GM18508 (cell line): Measurements from ENCODE around the gene PTOV1.

Experiments used
- ATAC-seq: cut with Tn5 transposase; IDR thresholded peaks from one replicate; pipeline ENCODE4 v1.9.1; 2021; ENCODE audit warnings: moderate number of reproducible peaks; ENCODE audit not compliant: insufficient read depth, unreplicated experiment

The PTOV1 gene

DNA sequence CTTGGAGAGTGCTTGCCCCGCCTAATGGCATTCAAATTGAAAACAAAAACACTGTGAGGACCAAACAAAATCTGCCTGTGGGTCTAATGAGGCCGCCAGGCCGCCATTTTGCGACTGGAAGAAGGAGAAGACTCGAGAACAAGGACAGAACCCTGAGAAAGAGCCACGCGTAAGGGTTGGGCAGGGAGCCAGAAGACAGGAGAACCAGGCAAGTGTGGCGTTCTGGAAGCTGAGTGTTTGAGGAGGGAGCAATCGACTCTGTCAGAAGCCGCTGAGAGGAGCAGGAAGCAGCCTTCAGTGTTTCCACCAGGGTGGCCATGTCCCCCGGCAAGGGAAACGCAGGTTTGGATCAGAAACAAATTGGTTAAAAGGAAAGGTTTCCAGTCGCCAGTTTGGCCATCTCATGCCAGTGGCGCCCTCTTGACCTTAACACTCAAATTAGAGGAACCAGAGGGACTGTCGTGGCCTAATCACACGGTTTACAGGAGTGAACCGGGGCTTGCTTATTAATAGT is 10.2 kb upstream of the PTOV1 start:
- no peak for ATAC-seq

DNA sequence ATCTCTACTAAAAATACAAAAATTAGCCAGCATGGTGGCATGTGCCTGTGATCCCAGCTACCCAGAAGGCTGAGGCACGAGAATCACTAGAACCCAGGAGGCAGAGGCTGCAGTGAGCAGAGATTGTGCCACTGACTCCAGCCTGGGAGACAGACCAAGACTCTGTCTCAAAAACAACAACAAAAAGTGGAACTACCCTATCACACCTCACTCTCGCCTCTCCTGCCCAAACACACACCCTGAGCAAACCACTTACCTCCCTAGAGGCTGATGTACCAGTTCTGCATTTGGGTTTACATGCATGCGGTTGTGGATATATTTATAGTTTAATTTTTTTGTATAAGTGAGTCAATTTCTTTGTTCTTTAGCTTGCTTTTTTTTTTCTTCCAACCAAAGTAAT is 7.7 kb upstream of the PTOV1 start:
- ATAC-seq, result no peak

DNA sequence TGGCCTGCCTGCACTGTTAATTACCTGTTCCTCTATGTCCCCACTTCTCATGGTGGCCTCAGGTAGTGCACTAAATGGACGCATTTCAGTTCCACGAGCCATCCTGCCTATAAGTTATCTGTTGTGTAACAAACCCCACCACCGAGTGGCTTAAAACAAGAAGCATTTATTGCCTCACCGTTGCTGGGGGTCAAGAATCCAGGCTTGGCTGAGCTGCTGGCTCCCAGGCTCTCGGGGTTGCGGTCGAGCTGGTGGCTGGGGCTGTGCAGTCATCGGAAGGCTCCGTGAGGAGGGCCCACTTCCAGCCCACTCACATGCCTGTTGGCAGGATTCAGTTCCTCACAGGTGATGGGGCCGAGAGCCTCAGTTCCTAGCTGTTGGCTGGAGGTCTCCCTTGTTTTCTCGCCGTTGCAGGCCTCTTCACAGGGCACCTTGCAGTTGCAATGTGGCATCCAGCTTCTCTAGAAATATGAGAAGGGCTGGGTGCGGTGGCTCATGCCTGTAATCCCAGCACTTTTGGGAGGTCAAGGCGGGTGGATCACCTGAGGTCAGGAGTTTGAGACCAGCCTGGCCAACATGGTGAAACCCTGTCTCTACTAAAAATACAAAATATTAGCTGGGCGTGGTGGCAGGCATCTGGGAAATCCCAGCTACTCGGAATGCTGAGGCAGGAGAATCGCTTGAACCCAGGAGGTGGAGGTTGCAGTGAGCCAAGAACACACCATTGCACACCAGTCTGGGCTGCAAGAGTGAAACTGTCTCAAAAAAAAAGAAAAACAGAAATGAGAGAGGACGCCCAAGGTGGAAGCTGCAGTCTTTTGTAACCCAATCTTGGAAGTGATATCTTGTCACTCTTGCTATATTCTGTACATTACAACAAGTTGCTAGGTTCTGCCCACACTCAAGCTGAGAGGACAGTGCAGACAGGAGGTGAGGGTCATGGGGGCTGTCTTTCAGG is 6.5 kb upstream of the PTOV1 start:
- ATAC-seq, result no peak

DNA sequence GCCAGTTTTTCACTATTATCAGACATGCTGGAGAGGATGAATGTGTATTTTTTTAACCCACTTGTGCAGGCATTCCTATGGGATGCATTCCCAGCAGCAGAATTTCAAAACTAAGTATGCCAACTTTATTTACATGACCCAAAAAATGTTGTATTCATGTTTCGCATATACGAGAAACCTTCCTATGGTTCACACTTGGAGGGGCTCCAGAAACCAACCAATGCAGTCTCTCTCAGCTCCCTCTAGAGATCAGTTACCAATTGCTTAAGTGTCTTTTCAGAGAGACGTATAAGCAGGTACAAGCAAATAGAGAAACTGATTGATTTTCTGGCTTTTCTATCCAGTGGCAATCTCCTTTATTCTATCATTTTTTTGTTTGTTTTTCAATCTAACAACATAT is 5.5 kb upstream of the PTOV1 start:
- ATAC-seq, result no peak

DNA sequence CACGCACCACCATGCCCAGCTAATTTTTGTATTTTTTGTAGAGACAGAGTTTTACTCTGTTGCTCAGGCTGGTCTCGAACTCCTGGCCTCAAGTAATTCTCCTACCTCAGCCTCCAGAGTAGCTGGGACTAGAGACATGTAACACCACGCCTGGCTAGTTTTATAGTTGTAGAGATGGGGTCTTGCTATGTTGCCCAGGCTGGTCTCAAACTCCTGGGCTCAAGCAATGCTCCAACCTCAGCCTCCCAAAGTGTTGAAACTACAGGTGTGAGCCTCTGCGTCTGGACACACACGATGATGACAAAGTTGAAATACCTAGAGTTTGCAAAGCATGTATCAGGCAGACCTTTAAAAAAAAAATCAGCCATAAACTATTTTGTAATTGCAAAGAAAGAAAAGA is 4.6 kb upstream of the PTOV1 start:
- ATAC-seq, result no peak

DNA sequence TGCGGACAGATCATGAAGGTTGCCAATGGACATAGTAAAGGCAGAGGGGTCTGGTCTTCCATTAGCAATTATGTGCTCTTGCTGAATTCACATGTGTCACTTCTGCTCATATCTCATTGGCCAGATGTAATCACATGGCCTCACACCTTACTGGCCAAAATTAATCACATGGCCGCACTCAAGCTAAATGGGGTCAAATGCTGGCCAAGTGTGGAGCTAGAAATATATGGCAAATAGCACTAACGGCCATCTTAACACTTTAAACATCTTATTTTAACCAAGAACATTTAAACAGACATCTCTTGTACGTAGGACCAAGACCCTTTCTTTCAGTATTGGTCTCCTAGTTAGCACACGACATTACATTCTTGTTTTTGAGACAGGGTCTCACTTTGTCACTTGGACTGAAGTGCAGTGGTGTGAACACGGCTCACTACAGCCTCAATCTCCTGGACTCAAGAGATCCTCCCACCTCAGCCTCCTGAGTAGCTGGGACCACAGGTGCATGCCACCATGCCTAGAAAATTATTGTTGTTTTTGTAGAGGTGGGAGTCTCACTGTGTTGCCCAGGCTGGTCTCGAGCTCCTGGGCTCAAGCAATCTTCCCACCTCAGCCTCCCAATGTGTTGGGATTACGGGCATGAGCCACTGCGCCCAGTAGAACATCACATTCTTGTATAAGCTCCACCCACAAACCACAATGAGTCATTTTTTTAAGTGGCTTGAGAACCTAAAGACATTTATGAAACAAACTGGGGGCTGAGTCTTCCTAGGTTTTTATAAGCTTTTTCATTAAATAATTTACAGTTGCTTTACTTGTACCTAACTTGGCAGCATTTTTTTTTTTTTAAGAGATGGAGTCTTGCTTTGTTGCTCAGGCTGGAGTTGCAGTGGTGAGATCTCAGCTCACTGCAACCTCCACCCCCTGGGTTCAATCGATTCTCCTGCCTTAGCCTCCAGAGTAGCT is 2.9 kb upstream of the PTOV1 start:
- ATAC-seq, result no peak

DNA sequence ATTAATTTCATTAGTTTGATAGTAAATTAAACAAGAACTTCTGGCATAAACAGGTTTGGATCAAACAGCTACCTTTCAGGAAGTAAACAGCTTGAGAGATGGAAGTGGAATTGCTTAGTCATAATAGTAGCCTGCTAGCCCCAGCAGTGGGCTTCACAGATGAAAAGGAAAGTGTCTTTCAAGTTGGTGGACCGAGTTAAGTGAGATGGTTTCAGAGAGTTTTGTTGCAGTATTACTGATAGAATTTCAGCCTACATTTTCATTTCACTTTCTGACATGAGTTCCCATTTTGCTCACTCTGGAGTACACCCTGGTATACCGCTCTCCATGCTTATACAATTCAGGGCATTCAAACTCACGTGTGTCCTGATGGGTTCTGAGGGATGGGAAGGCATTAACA is 2.0 kb upstream of the PTOV1 start:
- ATAC-seq, result no peak

DNA sequence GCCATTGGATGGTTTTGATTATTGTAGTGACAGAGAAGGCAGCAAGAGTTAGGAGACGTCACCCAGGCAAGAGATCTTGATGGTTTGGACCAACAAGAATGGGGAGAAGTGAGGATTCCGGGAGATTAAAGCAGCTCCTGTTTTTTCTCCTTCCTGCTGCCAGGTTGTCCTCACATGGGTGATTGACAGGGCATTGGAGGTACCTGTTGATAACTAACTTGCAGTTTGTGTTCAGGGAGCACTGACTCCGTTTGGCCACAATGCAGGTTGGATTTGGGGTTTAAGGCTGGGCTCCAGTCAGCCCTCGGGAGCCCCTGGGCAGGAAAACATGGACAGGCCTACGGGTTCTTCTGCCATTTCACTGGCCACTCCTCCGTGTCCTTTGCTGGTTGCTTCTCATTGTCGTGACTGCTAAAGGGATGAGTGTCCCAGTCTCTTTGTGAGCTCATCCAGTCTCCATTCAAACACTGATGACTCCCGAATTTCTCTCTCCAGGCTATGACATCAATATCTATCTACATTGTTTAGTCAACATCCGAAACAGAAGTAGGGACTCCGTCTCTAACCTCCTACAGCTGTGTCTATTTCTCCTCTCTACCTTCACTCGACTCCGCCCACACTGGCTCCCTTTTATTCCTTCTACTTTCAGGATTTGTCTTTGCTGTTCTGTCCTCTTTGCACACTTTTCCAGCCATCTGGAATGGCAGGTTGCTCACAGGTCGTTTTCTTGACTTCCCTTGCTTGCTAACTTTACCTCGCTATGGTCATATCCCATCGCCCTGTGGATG is 1.3 kb upstream of the PTOV1 start:
- ATAC-seq, result no peak

DNA sequence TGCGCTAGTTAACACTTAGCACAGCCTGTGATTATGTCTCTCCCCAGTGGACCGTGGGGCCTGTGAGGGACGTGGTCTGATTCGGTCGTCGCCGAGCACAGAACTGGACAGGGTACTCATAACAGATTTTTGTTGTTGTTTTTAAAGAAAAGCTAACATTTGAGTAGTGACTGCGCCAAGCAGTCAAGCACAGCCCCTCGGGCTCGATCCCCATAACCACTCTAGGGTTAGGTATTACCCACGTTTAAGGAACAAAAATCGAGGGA is 805 bp upstream of the PTOV1 start:
- no peak for ATAC-seq

DNA sequence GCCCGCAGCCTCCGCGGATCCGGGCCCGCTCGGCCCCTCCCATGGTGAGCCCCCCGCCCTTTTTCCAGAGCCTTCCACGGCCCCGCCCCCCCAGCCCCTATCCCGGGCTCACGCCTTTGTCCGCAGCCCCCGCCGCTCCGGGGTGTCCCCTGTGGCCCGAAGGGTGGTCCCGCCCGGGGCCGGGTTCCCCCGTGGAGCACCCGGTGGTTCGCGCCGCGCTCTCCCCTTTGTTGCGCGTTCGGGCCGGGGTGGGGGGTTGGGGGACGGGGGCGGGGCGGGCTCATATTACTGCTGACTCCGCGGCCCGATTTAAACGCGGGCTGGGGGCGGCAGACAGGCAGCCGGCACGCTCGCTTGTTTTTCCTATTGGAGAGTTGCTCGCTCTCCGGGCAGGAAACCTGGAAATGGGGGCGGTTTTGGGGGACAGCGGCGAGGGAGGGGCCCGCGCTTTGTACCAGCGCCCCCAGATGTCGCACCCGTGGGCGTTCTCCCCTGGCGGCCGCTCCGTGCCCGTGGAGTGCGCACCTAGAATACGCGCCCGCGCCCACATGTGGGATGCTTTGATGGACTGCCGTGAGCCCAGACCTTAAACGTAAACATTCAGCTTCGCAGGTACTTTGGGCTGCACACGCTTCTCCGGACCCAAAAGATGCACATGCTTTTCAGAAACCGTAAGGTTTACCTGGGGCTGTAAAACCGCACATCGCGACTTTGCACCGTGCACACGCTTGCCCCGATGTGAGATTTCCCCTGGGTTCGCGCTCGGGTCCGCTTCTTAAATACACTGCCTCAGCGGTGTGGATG is 699 bp downstream of the PTOV1 start:
- no peak for ATAC-seq

DNA sequence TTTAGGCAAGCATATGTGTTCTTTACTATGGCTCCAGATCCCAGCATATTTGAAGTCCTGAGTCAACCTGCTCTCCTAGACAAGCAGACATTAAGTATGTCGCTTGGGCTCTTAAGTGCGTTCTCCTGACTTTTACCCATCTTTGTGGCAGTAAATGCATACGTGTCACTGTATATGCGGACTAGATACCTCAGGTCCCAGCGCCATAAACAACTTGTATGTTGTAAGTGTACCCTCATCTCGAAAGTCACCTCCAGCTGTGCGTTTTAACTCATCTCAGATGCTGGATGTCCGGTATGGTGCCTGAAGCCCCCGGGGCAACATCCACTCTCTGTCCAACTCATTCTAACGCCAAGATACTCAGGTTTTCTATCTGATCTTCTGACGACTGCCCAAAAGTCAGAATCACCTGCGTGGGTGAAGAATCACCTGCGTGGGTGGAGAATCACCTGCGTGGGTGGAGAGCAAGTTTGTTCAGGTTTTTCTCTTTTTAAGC is 1.7 kb downstream of the PTOV1 start:
- ATAC-seq, result no peak

DNA sequence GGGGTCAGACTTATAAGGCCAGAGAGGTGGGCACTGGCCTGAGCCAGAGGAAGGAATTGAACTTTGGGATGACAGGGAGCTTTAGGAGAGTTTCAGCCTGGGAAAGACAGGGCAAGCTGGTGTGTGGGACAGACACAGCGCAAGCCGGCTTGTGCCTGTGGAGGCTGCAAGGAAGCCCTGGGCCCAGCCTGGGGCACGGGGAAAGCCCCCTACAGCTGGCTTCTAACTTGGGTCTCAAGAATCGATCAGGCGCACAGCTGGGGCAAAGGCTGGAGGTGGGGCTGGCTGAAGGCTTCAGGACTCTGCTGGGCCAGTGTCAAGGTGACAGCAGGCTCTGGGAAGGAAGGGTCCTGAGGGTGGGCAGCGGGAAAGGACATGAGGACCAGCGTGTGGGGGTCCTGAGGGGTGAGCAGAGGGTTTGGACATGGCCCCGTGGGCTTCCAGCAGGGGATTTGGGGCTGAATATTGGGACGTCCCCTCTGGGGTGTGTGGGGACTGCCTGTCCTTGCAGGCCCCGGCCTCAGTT is 3.0 kb downstream of the PTOV1 start:
- no peak for ATAC-seq

DNA sequence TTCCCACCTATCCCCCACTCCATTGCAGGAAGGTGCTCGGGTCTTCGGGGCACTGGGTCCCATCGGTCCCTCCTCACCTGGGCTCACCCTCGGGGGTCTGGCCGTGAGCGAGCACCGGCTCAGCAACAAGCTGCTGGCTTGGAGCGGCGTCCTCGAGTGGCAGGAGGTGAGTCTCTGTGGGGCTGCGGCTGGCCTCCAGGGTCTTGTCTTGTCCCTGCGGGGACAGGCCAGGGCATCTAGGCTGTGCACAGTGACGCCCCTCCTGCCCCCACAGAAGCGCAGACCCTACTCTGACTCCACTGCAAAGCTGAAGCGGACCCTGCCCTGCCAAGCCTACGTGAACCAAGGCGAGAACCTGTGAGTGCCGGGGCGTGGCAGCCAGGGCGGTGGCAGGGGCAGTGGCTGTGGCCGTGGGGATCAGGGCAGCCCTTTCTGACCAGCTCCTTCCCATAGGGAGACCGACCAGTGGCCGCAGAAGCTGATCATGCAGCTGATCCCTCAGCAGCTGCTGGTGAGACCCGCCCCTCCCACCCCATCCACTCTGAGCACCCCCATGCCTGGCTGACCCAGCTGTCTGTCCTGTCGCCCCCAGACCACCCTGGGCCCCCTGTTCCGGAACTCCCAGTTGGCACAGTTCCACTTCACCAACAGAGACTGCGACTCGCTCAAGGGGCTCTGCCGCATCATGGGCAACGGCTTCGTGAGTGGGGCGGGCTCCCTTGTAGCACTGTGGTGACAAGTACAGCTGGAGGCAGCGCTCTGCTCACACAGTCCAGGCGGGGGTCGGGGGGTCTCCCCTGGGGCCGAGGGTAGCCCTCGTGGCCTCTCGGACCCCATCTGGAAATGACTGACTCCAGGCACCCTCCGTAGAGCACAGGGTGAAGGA is 3.7 kb downstream of the PTOV1 start:
- no peak for ATAC-seq

DNA sequence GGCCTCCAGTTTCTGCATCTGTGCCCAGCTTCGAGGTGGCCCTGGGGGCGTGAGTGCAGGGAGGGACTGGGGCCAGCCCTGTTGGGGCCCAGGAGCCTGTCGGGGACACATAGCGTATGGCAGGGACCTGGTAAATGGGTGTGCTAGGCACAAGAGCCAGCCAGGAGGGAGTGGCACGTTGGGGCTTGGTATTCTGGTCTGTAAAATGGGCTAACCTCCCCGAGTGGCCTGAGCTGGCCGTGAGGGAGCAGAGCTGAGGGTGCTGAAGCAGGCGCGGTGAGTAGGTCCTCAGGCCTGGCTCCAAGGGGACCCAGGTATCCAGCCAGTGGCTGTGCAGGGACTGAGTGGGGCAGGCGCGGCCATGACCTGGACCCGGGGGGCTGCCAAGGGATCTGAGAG is 4.3 kb downstream of the PTOV1 start:
- ATAC-seq, result no peak

DNA sequence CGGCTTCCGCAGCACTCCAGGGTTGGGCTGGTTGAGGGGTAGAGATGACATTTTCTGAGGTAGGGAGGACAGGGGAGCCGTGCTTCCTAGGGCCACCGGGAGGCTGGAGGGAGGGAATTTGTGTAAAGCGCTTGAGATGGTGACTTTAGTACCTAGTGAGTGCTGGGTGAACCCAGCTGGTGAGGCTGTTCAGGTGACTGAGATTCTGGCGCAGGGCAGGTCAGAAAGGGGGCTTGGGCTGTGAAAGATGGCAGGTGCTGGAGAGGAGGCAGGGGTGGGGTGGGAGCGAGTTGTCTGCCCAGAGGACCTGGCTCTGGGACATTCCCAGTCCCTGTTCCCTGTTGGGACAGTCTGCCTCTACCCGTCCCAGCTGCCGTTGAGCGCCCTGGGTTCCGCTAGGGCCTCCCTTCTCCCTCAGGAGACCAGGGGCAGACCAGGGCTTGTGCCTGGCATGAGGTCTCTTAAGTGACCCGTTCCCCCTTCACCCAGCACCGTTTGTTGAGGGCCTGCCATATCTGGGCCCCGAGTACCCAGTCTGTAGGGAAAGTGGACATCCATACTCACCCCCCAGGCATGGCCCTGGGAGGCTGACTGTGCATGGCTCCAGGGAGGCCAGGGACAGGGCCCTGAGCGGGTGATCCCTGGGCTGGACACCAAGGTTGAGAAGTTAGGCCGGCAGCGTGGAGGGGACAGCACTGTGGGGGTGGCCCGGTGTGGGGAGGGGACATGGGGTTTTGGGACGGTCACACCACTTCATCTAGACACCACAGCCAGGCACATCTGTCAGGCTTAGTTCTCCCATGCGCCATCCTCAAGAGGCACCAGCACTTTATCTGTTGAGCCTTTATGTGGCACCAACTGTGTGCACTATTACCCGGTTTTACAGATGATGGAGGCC is 5.0 kb downstream of the PTOV1 start:
- no peak for ATAC-seq

DNA sequence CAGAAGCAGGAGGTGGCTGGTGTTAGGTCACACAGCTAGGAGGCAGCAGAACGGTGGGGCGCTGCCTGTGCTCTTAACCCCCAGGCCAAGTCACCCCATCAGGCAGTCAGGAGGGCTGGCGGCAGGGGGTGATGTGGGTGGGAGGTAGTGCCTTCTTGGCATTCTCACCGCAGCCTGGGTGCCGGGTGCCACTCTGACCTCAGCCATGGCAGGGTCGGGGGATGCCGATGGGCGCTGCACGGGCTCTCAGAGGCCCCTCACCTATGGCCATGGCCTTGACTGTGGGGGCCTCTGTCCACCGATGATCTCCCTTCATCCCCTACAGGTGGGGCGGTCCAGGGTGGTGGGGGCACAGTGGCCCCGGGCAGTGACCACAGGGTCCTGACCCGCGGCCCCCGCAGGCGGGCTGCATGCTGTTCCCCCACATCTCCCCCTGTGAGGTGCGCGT is 5.6 kb downstream of the PTOV1 start:
- ATAC-seq, result no peak
